ENCODE measurements around the gene SEMA3F. TPM values are rescaled to one million over a fixed set of nuclear protein-coding genes. Genes with fewer than 3 reads are reported as not detected.

SEMA3F gene
- polyA plus RNA-seq, 1 experiment: 14.7 TPM

GRCh38 chr3:50130436-50130835 lies 24.7 kb upstream of the SEMA3F start:
- ChIA-PET CTCF (no interaction called here), POLR2A (no interaction called here)
- Histone ChIP-seq H3K27me3 (ENCODE audit: control insufficient read depth, insufficient read depth, low read length) (peaks cover 8% of the 10 kb centered on the region), H3K9me3 (ENCODE audit: control insufficient read depth, insufficient read depth, low read length) (no peaks in the 10 kb centered on the region), H3K4me3 (ENCODE audit: low read depth, low read length) (no peak overlapping the region), H3K27ac (ENCODE audit: low read depth, low read length) (no peak overlapping the region)
- no peak for DNase-seq (ENCODE audit: low read depth, low spot score)
- no peak for TF ChIP-seq CTCF (IDR thresholded peaks at IDR 0.05; ENCODE audit: low read depth, low read length)

- ChIA-PET CTCF (interaction anchor here (1.2 kb wide), 1 partner anchor 11 kb away, joined by 3 read pairs; no protein-coding TSS in a partner anchor), POLR2A (interaction anchor here (0.7 to 1.5 kb wide), 2 partner anchors 9 to 15 kb away, joined by 4 to 5 read pairs; no protein-coding TSS in a partner anchor)
- no peak for DNase-seq (ENCODE audit: low read depth, low spot score)
- Histone ChIP-seq H3K4me3 (ENCODE audit: low read depth, low read length) (no peak overlapping the region), H3K27me3 (ENCODE audit: control insufficient read depth, insufficient read depth, low read length) (peaks cover 8% of the 10 kb centered on the region), H3K9me3 (ENCODE audit: control insufficient read depth, insufficient read depth, low read length) (no peaks in the 10 kb centered on the region), H3K27ac (ENCODE audit: low read depth, low read length) (no peak overlapping the region)
- no peak for TF ChIP-seq CTCF (IDR thresholded peaks at IDR 0.05; ENCODE audit: low read depth, low read length)
Measured at GRCh38 chr3:50132421-50133282, 22.5 kb upstream of the SEMA3F start.

- POLR2A ChIA-PET: interaction anchor here (1.5 kb wide), 1 partner anchor 15 kb away, joined by 4 read pairs; no protein-coding TSS in a partner anchor
Measured at GRCh38 chr3:50133283-50133615, 21.9 kb upstream of the SEMA3F start.

GRCh38 chr3:50134367-50134766 lies 20.8 kb upstream of the SEMA3F start:
- no peak for DNase-seq (ENCODE audit: low read depth, low spot score)
- H3K27ac ChIP-seq (ENCODE audit: low read depth, low read length): no peak overlapping the region
- H3K27me3 ChIP-seq (ENCODE audit: control insufficient read depth, insufficient read depth, low read length): peaks cover 8% of the 10 kb centered on the region
- ChIA-PET CTCF (no interaction called here), POLR2A (no interaction called here)
- TF ChIP-seq CTCF (IDR thresholded peaks at IDR 0.05; ENCODE audit: low read depth, low read length): no peak
- no peaks in the 10 kb centered on the region for H3K9me3 ChIP-seq (ENCODE audit: control insufficient read depth, insufficient read depth, low read length)
- H3K4me3 ChIP-seq (ENCODE audit: low read depth, low read length): no peak overlapping the region

More at GRCh38 chr3:50133283-50133615, 21.9 kb upstream of the SEMA3F start:
- CTCF ChIA-PET: no interaction called here
- Histone ChIP-seq H3K27ac (ENCODE audit: low read depth, low read length) (no peak overlapping the region), H3K27me3 (ENCODE audit: control insufficient read depth, insufficient read depth, low read length) (peaks cover 8% of the 10 kb centered on the region), H3K9me3 (ENCODE audit: control insufficient read depth, insufficient read depth, low read length) (no peaks in the 10 kb centered on the region), H3K4me3 (ENCODE audit: low read depth, low read length) (no peak overlapping the region)
- TF ChIP-seq CTCF (IDR thresholded peaks at IDR 0.05; ENCODE audit: low read depth, low read length): no peak
- DNase-seq (ENCODE audit: low read depth, low spot score): no peak

- H3K4me3 ChIP-seq (ENCODE audit: low read depth, low read length): no peak overlapping the region
- no peak overlapping the region for H3K27ac ChIP-seq (ENCODE audit: low read depth, low read length)
- no peak for TF ChIP-seq CTCF (IDR thresholded peaks at IDR 0.05; ENCODE audit: low read depth, low read length)
- no peak for DNase-seq (ENCODE audit: low read depth, low spot score)
- CTCF ChIA-PET: interaction anchor here (0.6 kb wide), 1 partner anchor 139 kb away, joined by 3 read pairs; no protein-coding TSS in a partner anchor
- POLR2A ChIA-PET: no interaction called here
- peaks cover 8% of the 10 kb centered on the region for H3K27me3 ChIP-seq (ENCODE audit: control insufficient read depth, insufficient read depth, low read length)
- H3K9me3 ChIP-seq (ENCODE audit: control insufficient read depth, insufficient read depth, low read length): no peaks in the 10 kb centered on the region
Measured at GRCh38 chr3:50135964-50136363, 19.2 kb upstream of the SEMA3F start.

Measured in AG04450 (cell line).